MM.1S (cell line): ENCODE measurements around the gene ALDH3A1.

Experiments used
- DNase-seq: peaks from one replicate; pipeline ENCODE4 v3.0.0-alpha.2; 2015
- H2AFZ ChIP-seq: fragments of 300-600 bp; sonication (generic); 2 replicates; pipeline ENCODE4 v1.6.0; 2016; ENCODE audit warnings: antibody characterized with exemption, low read length
- H3F3A ChIP-seq: fragments of 300-600 bp; sonication (generic); 2 replicates; pipeline ENCODE4 v1.6.1; 2016; ENCODE audit warnings: mild to moderate bottlenecking, antibody characterized with exemption, low read length, moderate library complexity, mixed read lengths; ENCODE audit not compliant: insufficient read depth
- H3K27ac ChIP-seq: fragments of 300-600 bp; sonication (generic); 2 replicates; pipeline ENCODE4 v1.5.1; 2016; ENCODE audit warnings: mild to moderate bottlenecking, low read length
- H3K27me3 ChIP-seq: fragments of 300-600 bp; sonication (generic); replicated peaks from 2 replicates; pipeline ENCODE4 v1.6.0; 2016; ENCODE audit warnings: low read length; ENCODE audit not compliant: insufficient read depth
- H3K36me3 ChIP-seq: fragments of 300-600 bp; sonication (generic); replicated peaks from 2 replicates; pipeline ENCODE4 v1.6.1; 2016; ENCODE audit warnings: mild to moderate bottlenecking, low read length, mixed read lengths; ENCODE audit not compliant: insufficient read depth
- H3K4me1 ChIP-seq: fragments of 300-600 bp; sonication (generic); 2 replicates; pipeline ENCODE4 v1.6.1; 2016; ENCODE audit warnings: low read length, mixed read lengths
- H3K4me2 ChIP-seq: fragments of 300-600 bp; sonication (generic); 2 replicates; pipeline ENCODE4 v1.6.0; 2016; ENCODE audit warnings: low read depth, low read length
- H3K4me3 ChIP-seq: fragments of 300-600 bp; sonication (generic); 2 replicates; pipeline ENCODE4 v1.5.1; 2016; ENCODE audit warnings: low read length, mixed read lengths
- H3K79me2 ChIP-seq: fragments of 300-600 bp; sonication (generic); 2 replicates; pipeline ENCODE4 v1.6.1; 2016; ENCODE audit warnings: mixed run types, low read length, mixed read lengths
- H3K9ac ChIP-seq: fragments of 300-600 bp; sonication (generic); 2 replicates; pipeline ENCODE4 v1.6.1; 2016; ENCODE audit warnings: low read length, mixed read lengths
- H3K9me2 ChIP-seq: fragments of 300-600 bp; sonication (generic); replicated peaks from 2 replicates; pipeline ENCODE4 v1.6.1; 2016; ENCODE audit warnings: mild to moderate bottlenecking, low read length, mixed read lengths; ENCODE audit not compliant: insufficient read depth
- H3K9me3 ChIP-seq: fragments of 300-600 bp; sonication (generic); replicated peaks from 2 replicates; pipeline ENCODE4 v1.6.1; 2016; ENCODE audit warnings: mild to moderate bottlenecking, low read length, mixed read lengths; ENCODE audit not compliant: insufficient read depth
- H4K20me1 ChIP-seq: fragments of 300-600 bp; sonication (generic); 2 replicates; pipeline ENCODE4 v1.6.1; 2016; ENCODE audit warnings: mild to moderate bottlenecking, low read length, moderate library complexity, mixed read lengths; ENCODE audit not compliant: insufficient read depth
- EZH2 ChIP-seq: fragments of 300-600 bp; sonication (generic); optimal IDR thresholded peaks from 2 replicates; pipeline ENCODE3; 2017; ENCODE audit warnings: low read depth, mild to moderate bottlenecking, antibody characterized with exemption, low read length, mixed read lengths
- EZH2phosphoT487 ChIP-seq: fragments of 300-600 bp; sonication (generic); IDR thresholded peaks from 2 replicates; pipeline ENCODE4 v1.6.1; 2018; ENCODE audit warnings: antibody characterized with exemption, low read length
- TF ChIP-seq, protein P1 (sequence below): fragments of 300-600 bp; sonication (generic); IDR thresholded peaks from 2 replicates; pipeline ENCODE4 v1.5.1; 2016; ENCODE audit warnings: antibody characterized with exemption, low read length, mixed read lengths

The ALDH3A1 gene

DNA sequence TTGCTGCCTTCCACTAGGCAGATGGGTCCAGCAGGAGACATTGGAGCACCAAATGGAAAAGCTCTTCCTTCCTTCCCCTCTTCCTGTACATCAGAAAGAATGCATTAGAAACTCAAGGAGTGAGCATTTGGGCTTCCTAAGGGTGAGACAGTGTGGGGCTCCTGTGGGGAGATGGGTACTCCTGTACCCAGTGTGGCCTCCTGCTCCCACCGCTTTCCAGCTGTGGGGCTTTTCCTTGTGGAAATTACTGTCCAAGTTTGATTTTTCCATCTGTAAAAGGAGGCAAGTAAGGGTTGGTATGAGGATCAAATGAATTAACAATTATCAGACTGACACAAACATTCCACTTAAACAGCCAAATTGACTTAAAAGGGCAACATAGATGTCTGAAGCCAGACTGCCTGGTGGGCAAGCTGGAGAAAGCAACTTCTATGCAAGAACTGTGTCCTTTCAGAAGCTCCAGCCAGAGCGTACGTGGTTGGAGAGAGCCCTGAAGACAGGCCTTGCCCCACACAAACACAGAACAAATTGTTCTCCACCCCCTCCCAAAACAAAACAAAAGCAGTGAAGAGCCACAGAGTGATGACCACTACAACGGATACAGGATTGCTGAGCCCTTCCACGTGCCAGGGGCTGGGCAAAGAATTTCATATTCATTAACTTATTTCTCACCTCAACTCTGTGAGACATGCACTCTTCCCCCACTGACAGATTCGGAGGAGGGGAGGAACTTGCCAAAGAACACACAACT lies 23.1 kb upstream of the ALDH3A1 start:
- H2AFZ ChIP-seq: no peak overlapping the region
- no peak overlapping the region for H3K27ac ChIP-seq

DNA sequence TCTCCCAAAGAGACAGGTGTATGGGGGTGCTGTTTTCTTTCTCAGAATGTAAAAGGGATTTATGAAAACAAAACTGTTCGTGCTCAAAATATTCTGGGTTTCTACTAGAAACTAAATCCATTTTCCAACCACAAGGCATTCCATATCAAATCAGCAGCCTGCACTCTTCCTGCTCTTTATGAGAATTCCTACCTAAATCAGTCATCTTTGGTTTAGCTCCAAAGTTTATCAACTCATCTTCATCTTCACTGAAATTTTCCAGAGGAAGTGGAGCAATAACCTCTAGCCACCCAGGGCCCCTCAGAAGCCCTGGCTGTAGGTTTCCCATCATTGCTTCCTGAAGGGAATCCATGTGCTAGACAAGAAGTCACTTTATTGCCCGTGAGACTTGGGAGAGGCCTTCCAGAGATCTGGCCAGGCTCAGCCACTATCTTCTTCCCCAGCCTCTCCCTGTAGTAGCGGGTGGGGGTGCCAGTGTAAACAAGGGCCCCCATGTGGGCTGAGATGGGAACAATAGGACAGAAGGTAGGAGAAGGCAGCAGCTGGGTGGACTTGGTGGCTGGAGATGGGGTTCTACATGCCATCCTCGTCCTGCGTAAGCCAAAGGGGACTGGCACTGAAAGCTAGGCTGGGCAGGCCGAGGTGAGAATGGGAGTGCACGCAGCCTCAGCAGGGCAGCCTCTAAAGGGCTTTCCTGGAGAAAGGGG lies 22.0 kb upstream of the ALDH3A1 start:
- H3K27ac ChIP-seq: no peak overlapping the region
- no peaks in the 10 kb centered on the region for H3K79me2 ChIP-seq
- DNase-seq: no peak
- no peaks in the 10 kb centered on the region for H3K27me3 ChIP-seq
- no peaks in the 10 kb centered on the region for H3F3A ChIP-seq
- H3K4me1 ChIP-seq: no peaks in the 10 kb centered on the region
- no peak overlapping the region for H3K9ac ChIP-seq
- no peak for TF ChIP-seq EZH2phosphoT487
- TF ChIP-seq, protein P1, sequence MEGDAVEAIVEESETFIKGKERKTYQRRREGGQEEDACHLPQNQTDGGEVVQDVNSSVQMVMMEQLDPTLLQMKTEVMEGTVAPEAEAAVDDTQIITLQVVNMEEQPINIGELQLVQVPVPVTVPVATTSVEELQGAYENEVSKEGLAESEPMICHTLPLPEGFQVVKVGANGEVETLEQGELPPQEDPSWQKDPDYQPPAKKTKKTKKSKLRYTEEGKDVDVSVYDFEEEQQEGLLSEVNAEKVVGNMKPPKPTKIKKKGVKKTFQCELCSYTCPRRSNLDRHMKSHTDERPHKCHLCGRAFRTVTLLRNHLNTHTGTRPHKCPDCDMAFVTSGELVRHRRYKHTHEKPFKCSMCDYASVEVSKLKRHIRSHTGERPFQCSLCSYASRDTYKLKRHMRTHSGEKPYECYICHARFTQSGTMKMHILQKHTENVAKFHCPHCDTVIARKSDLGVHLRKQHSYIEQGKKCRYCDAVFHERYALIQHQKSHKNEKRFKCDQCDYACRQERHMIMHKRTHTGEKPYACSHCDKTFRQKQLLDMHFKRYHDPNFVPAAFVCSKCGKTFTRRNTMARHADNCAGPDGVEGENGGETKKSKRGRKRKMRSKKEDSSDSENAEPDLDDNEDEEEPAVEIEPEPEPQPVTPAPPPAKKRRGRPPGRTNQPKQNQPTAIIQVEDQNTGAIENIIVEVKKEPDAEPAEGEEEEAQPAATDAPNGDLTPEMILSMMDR: no peak
- no peak for TF ChIP-seq EZH2
- H2AFZ ChIP-seq: no peak overlapping the region
- H3K4me2 ChIP-seq: no peak overlapping the region
- no peaks in the 10 kb centered on the region for H3K9me2 ChIP-seq
- no peaks in the 10 kb centered on the region for H3K36me3 ChIP-seq
- H4K20me1 ChIP-seq: no peaks in the 10 kb centered on the region
- H3K4me3 ChIP-seq: no peak overlapping the region
- H3K9me3 ChIP-seq: no peaks in the 10 kb centered on the region

More for the DNA sequence above, 23.1 kb upstream of the ALDH3A1 start:
- H3K9ac ChIP-seq: no peak overlapping the region
- no peaks in the 10 kb centered on the region for H3F3A ChIP-seq
- no peak overlapping the region for H3K4me2 ChIP-seq
- no peaks in the 10 kb centered on the region for H3K36me3 ChIP-seq
- H4K20me1 ChIP-seq: no peaks in the 10 kb centered on the region
- H3K4me3 ChIP-seq: no peak overlapping the region
- H3K4me1 ChIP-seq: no peaks in the 10 kb centered on the region
- no peaks in the 10 kb centered on the region for H3K27me3 ChIP-seq
- H3K9me3 ChIP-seq: no peaks in the 10 kb centered on the region
- no peaks in the 10 kb centered on the region for H3K79me2 ChIP-seq
- DNase-seq: no peak
- no peaks in the 10 kb centered on the region for H3K9me2 ChIP-seq
- TF ChIP-seq, protein P1: no peak
- TF ChIP-seq EZH2 (no peak), EZH2phosphoT487 (no peak)

DNA sequence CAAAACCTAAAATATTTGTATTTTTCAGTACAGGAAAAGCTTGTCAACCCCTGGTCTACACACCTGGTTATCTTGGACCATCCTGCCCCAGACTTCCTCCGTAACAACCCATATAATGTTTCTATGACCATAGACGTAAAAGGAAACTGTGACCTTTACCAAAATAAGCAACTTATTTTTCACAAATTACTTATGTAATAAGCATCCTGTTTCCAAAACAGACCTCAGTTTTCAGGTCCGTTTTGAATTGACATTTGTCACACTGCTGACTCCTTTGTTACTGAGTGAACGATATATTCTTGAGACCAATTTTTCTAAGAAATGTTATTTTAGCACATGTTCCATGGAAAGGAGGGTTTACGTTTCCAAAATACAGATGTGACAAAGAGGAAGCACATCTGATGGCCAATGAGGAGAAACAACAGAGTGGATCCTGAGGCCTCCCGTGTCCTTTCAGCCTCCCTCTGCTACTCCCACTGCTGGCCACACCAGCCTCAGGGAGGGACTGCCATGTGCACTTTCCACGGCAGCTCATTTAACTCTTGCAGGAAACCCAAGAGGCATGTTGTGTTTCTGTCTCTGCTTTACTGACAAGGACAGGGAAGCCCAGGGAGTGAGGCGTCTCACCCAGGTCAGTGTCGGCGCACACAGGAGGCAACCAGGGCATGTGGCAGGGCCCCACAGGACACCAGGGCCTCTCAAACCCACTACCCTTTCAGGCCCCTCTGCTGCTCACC lies 20.1 kb upstream of the ALDH3A1 start:
- TF ChIP-seq EZH2 (no peak), EZH2phosphoT487 (no peak)
- TF ChIP-seq, protein P1: no peak
- Histone ChIP-seq H2AFZ (no peak overlapping the region), H3F3A (no peaks in the 10 kb centered on the region), H3K4me1 (no peaks in the 10 kb centered on the region), H3K4me3 (no peak overlapping the region), H3K9me2 (no peaks in the 10 kb centered on the region), H4K20me1 (no peaks in the 10 kb centered on the region), H3K79me2 (no peaks in the 10 kb centered on the region), H3K27me3 (no peaks in the 10 kb centered on the region), H3K4me2 (no peak overlapping the region), H3K36me3 (no peaks in the 10 kb centered on the region), H3K9ac (no peak overlapping the region), H3K27ac (no peak overlapping the region), H3K9me3 (no peaks in the 10 kb centered on the region)
- DNase-seq: no peak
